ENCODE measurements around the gene ERC1.

ERC1 gene

DNA sequence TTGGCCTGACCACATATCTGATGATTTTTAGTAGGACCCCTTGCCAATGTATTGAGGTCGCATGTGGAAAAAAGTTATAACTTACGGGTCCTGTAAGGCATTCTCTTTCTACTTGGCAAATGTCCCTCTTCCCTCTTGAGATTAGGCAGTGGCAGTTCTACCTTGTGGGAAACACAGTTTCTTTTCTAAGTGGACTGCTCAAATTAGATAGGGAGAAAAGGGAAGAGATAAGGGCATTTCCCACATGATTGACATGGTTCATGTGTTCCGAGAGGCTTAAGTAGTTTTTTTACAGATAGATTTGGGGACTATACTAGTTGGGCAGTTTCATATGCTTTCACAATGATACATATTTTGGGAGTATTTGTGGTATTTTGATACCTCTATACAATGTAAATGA is 448.7 kb downstream of the ERC1 start:
- no peak for DNase-seq (ENCODE audit: low read depth in 2 of 2)

- no peak for DNase-seq (ENCODE audit: low read depth in 2 of 2)
Measured at GRCh38 chr12:1443421-1444141, 452.6 kb downstream of the ERC1 start.

GRCh38 chr12:1444142-1444516 is 453.1 kb downstream of the ERC1 start:
- no peak for DNase-seq (ENCODE audit: low read depth in 2 of 2)

DNA sequence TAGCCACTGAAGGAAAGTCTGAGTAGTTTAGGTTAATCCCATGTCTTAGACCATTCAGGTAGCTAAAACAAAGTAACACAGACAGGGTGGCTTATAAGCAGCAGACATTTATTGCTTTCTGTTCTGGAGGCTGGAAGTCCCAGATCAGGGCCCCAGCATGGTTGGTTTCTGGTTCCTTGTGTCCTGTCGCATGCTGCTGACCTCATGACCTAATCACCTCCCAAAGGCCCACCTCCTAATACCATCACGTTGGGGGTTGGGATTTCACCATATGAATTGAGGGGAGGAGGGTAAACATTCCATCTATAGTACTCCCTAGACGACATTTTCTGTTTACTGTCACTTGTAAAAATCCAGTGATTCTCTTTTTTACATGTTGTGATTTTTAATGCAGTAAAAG is 454.8 kb downstream of the ERC1 start:
- DNase-seq (ENCODE audit: low read depth in 2 of 2): no peak

DNA sequence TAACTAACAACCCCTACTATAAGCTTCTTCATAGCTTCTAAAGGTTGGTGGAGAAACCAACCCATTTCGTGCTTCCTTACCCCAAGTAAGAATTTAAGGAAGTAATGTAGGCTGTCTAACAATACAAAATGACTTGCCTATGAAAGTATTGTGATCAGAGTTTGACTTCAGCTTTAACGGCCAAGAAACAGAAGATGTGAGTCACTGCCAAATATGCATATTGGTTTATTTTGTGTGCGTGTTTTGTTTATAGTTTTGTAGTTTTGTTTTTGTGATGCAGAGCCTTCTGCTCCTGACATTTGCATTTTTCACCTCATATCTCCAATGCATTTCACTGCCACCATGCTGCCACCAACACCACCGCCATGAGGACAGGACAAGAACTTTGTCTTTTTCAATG is 457.3 kb downstream of the ERC1 start:
- no peak for DNase-seq (ENCODE audit: low read depth in 2 of 2)

DNA sequence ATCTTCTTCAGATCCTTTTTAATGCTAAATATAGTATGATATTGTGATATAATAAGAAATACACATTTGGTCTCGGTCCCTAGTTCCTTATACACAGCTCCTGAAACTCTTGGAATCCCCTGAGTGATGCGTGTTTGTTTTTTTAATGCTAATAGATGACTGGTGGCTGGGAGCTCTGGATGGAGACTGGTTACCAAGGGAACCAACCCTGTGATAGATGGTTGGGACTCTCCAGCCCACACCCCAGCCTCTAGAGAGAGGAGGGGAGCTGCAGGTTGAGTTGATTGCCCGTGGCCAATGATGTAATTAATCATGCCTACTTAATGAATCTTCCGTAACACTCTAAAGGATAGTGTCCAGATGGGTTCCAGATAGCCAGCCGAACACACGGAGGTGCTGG is 462.8 kb downstream of the ERC1 start:
- DNase-seq (ENCODE audit: low read depth in 2 of 2): no peak

DNA sequence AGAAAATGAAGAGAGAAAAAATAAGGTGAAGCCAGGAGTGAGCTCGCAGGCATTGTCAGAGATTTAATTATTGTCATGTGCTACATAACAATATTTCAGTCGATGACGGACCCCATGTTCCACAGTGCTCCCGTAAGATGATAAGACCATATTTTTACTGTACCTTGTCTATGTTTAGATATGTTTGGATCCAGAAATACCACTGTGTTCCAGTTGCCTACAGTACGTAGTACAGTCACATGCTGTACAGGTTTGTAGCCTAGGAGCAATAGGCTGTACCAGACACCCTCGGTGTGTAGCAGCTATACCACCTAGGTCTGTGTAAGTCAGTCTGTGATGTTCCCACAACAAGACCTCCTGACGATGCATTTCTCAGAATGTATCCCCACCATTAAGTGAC is 465.9 kb downstream of the ERC1 start:
- no peak for DNase-seq (ENCODE audit: low read depth in 2 of 2)

DNA sequence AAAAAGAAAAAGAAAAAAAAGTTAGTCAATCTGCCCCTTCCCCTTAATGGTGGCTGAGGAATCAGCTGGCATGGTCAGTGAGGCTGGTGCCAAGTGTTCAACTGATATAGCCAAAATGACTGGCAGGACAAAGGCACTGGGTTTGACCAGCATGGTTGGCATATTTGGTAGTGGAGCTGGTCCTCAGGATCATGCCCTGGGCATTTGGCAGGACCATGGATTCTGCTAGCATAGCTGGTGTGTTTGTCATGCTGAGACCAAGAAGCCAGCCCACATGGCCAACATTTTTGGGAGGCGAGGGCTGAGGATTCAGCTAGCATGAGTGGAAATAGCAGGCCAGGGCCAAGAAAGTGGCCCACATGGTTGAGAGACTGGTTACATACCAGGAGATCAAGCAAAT is 466.9 kb downstream of the ERC1 start:
- no peak for DNase-seq (ENCODE audit: low read depth in 2 of 2)

DNA sequence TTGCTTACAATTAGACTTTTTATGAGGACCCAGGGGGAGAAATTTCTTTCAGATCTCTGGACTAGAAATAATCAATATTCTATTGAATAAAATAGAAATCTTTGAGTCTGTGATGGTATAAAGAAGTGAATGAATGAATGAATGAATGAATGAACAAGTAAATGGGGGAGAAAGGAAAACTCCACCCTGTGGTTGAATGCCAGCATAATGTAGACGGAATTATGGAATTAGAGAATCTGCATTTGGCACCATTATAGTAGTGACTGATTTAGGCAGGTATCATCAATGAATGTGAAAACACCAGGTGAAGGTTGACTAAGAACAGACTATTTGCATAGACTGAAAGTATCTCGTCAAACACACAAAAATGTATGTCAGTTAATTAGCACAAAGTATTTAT is 468.3 kb downstream of the ERC1 start:
- no peak for DNase-seq (ENCODE audit: low read depth in 2 of 2)

GRCh38 chr12:1463073-1463905 is 472.3 kb downstream of the ERC1 start:
- DNase-seq (ENCODE audit: low read depth in 2 of 2): no peak

GRCh38 chr12:1464925-1465324 is 473.9 kb downstream of the ERC1 start:
- no peak for DNase-seq (ENCODE audit: low read depth in 2 of 2)

DNA sequence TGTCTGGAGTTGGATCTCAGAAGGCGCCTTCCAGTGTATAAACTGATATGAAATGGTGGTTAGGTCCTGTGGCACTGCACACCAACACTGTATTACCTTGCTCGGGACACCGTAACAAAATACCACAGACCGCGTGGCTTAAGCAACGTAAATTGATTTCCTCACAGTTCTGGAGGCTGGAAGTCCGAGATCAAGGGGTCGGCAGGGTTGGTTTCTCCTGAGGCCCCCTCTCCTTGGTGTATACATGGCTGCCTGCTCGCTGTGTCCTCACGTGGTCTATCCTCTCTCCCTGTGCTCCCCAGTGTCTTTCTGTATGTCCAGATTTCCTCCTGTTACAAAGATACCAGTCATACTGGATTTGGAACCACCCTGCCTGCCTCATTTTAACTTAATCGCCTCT is 475.0 kb downstream of the ERC1 start:
- DNase-seq (ENCODE audit: low read depth in 2 of 2): no peak

DNA sequence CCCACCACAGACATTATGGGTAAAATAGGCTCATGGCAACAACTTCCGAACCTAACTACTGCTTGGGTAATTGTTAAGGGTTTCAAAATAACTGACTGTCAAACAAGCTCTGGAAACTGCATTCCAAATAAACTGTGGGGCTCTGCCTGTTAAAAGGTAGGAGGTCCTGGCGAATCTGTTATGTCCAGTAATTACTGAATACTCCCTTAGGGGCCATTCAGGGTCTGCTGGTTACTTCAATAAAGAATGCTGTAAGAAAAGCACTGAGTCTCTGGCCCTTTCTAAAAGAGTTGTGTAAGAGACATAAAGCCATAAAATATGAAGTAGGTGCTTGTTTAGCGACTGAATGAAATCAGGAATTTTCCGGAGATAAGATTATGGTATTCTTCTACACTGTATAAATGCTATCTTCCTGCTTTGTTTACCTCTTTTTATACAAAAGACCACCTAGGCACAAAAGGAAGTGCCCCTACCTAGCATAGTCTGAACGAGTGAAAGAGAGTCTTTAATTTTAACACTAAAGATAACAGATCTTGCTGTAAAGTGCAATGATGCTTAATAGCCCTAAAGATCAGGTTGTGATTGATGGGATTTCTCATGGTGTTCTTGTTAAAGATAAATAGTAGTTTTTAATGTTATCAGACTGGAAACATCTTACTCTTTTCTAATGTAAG is 475.6 kb downstream of the ERC1 start:
- DNase-seq (ENCODE audit: low read depth in 2 of 2): no peak

DNA sequence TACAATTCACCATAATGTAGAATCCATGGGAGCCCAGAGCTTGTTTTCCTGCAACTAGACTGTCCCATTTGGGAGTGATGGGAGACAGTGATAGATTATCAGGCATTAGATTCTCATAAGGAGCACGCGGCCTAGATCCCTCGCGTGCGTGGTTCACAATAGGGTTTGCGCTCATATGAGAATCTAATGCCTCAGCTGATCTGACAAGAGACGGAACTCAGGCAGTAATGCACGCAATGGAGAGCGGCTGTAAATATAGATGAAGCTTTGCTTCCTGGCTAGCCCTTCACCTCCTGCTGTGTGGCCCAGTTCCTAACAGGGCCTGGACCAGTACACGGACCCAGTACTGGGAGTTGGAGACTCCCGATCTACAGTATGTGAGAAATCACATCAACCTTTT is 476.7 kb downstream of the ERC1 start:
- DNase-seq (ENCODE audit: low read depth in 2 of 2): no peak

DNA sequence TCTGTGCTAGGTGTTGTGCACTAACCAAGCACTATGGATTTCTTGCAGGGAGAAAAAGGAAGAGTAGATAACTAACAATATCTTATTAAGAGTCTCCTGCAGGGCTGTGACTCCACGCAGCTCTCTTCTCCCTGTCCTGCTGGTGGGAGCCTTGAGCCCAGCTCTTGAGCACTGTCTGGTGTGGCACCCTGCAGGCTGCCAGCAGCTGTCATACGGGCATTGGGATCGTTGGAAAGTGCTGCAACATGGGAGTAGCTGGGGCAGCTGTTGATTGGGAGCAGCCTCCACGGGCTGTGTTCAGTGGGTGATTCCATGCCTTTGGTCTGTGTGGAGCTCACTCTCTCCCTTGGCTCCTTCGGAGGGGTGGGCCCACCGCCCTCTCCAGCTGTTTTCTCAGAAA is 478.0 kb downstream of the ERC1 start:
- no peak for DNase-seq (ENCODE audit: low read depth in 2 of 2)

GRCh38 chr12:1470051-1470450 is 479.0 kb downstream of the ERC1 start:
- DNase-seq (ENCODE audit: low read depth in 2 of 2): no peak

DNA sequence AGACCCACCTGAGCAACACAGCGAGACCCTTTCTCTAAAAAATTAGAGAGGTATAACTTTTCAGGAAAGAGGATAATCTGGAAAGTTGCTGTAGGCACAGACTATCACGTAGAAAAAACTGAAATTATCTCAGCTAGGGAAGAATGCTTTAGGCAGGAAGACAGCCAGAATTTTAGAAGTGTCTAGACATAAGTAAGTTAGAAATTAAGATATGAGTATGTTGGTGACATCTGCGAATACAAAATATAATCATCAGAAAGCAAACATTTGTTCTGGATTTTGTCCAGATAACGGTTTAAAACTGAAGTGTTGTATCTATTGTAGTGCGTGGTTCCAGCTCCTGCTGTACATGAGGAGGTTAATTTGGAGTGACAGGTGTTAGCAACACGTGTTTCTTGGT is 480.2 kb downstream of the ERC1 start:
- no peak for DNase-seq (ENCODE audit: low read depth in 2 of 2)

GRCh38 chr12:1473418-1473817 is 482.4 kb downstream of the ERC1 start:
- peak in 1 of 2 donors; percentile 13 for DNase-seq (ENCODE audit: low read depth in 2 of 2)

DNA sequence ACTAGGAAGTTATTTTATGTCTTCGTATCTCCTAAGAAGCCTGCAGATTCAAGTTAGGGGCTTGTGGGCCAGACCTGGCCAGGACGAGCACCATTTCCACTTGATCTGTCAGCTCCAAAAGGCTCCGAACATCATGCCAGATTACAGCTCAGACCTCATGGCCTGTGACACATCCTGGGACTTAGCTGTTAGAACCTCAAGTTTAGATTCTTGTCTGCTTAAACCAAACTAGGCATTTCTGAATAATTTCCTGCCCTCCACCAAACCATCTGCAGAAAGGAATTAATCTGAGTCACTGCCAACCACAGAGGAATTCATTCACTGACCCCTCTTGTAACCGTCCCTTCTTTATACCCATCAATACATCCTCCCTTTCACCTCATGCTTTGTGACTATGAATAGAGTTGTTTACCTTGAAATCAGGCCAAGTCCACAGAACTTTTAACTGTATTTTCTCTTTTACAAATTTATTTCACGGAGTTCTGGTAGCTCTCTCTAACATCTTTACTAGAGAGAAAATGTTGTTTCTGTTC is 483.1 kb downstream of the ERC1 start:
- DNase-seq (ENCODE audit: low read depth in 2 of 2): no peak

DNA sequence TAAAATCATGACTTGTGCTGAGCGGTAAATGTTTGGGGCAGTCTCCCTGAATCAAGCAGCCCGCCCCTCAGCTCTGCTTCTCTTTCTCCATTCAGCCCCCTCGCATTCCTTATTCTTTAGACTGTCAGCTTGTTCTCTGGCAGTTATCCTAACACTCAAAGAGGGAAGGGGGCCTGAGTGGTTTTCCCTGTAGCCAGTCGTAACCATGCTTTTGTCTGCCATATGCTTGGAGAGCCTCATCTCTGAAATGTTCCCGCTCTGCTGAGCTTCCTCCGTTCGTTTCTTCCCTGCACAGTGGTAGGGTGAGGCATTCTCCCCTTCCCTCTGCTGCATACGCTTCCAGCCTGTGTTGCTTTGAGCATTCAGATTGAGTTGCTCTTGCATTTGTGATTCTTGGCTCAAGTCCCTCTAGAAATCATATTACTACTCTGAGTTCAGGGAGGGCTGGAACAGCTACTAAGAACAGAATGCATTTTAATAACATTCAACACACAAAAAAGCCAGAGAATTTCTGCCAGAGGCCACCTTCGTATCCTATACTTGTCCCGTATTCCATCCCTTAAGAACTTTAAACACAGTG is 483.6 kb downstream of the ERC1 start:
- no peak for DNase-seq (ENCODE audit: low read depth in 2 of 2)

DNA sequence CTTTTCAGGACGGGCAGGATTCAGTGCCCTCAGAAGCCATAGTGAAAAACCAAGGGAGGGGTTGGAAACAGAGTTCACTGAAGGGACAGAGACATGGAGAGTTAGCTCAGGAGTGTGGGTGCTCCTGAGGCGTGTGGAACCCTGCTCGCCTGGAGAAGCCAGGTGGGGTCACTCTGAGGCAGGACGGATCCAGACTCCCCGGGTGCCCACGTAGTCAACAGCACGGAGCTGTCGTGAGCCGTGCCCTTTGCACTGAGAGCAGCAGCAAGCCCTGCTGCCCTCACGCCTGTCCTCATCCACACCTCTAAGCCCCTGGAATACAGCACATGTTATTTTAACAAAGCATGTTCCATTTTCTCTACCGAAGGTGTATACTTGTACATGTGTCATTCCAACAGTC is 488.6 kb downstream of the ERC1 start:
- no peak for DNase-seq (ENCODE audit: low read depth in 2 of 2)

DNA sequence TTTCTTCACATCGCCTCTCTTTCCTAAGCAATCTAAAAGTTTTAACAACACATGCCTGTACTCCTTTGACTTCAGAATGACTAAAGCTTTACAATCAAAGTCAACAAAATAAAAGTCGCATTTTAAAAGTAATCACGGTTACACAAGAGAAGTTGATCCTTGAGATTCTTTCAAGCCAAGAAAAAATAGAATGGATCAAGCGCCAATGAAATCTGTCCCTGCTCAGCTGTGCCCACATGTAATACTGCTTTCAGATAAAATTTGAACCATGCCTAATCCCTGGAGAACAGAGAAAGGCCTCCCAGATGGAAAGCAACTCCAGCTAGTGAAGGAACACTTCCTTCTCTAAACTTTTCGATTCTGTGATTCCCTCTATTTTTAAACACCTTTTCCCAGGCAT is 490.3 kb downstream of the ERC1 start:
- no peak for DNase-seq (ENCODE audit: low read depth in 2 of 2)

All from stimulated activated CD8-positive, alpha-beta memory T cell treated with anti-CD3 and anti-CD28 coated beads, Interleukin-7, amount 100 ng/mL, for 4 hours (primary cell).